IPS-20b (cell line): ENCODE measurements around the gene HIVEP1.

ENCODE experiments used
- H3K27ac ChIP-seq: one replicate; pipeline ENCODE4 v1.5.1; 2013; ENCODE audit warnings: low read length
- H3K27me3 ChIP-seq: 2 replicates; pipeline ENCODE4 v1.6.1; 2013; ENCODE audit warnings: mild to moderate bottlenecking, low read length, inconsistent platforms; ENCODE audit not compliant: insufficient read depth
- H3K36me3 ChIP-seq: 2 replicates; pipeline ENCODE4 v1.6.1; 2013; ENCODE audit warnings: low read depth, mild to moderate bottlenecking, inconsistent platforms, low read length, moderate library complexity; ENCODE audit not compliant: insufficient read depth
- H3K4me1 ChIP-seq: 2 replicates; pipeline ENCODE4 v1.6.1; 2013; ENCODE audit warnings: mild to moderate bottlenecking, control low read depth, inconsistent platforms, low read length, moderate library complexity; ENCODE audit not compliant: insufficient read depth
- H3K4me3 ChIP-seq: 2 replicates; pipeline ENCODE4 v1.5.1; 2013; ENCODE audit warnings: mild to moderate bottlenecking, low read length, inconsistent platforms
- H3K9ac ChIP-seq: 2 replicates; pipeline ENCODE4 v1.6.1; 2013; ENCODE audit warnings: low read depth, mild to moderate bottlenecking, inconsistent platforms, low read length, moderate library complexity
- H3K9me3 ChIP-seq: 2 replicates; pipeline ENCODE4 v1.6.1; 2013; ENCODE audit warnings: mild to moderate bottlenecking, low read depth, low read length, inconsistent platforms; ENCODE audit not compliant: insufficient read depth

Gene HIVEP1

DNA sequence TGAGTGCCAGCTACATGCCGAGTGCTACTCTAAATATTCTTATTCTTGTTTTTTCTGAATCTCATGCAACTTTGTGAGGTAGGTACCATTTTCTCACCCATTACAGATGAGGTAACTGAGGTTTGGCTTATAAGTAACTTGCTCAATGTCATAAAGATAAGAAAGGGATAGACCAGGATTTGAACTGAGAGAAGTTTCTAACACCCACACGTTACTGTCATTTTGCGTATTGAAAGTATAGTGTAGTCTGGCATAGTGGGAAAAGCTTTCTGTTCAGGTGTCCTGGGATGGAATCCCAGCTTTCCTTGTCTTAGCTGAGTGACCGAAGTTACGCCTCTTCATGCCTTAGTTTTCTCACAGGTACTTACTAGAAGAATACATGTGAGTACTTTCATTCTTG, 50.5 kb downstream of the HIVEP1 start:
- H3K4me3 ChIP-seq = no peak overlapping the region
- H3K9me3 ChIP-seq = no peaks in the 10 kb centered on the region
- H3K27ac ChIP-seq = no peak overlapping the region
- no peaks in the 10 kb centered on the region for H3K27me3 ChIP-seq
- H3K9ac ChIP-seq = no peak overlapping the region
- H3K4me1 ChIP-seq = peaks cover 18% of the 10 kb centered on the region; the same call in 1 of the 2 replicates
- no peaks in the 10 kb centered on the region for H3K36me3 ChIP-seq

GRCh38 chr6:12064131-12064530, 52.0 kb downstream of the HIVEP1 start:
- no peaks in the 10 kb centered on the region for H3K9me3 ChIP-seq
- no peak overlapping the region for H3K27ac ChIP-seq
- H3K36me3 ChIP-seq = no peaks in the 10 kb centered on the region
- peaks cover 18% of the 10 kb centered on the region; the same call in 1 of the 2 replicates for H3K4me1 ChIP-seq
- H3K27me3 ChIP-seq = no peaks in the 10 kb centered on the region
- no peak overlapping the region for H3K4me3 ChIP-seq
- no peak overlapping the region for H3K9ac ChIP-seq

DNA sequence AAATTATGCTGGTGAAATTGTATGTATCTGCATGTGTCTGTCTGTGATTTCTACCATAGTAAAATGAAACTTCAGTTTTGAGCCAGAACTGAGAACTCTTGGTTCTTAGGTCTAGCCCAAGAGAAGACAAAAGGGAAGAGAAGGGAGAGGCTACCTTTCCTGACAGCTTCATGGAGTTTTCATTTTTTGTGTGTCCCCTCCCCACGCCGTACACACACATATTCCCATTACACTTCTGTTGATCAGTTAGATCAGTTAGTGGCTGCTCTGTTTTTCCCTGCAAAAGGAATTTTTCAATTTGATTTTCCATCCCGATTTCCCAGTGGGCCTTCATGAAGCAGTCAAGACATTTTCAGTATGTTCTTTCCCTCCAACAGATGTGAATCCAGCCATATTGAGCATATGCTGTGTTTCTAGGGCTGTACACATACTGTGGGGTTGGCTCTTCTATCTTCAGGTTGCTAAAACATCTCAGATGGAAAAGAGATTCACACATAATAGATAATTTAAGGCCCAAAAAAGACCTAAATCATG, 52.5 kb downstream of the HIVEP1 start:
- Histone ChIP-seq H3K4me3 (no peak overlapping the region), H3K27me3 (no peaks in the 10 kb centered on the region)

GRCh38 chr6:12065321-12066140, 53.4 kb downstream of the HIVEP1 start:
- H3K4me1 ChIP-seq = peaks cover 12% of the 10 kb centered on the region; the same call in 1 of the 2 replicates
- no peak overlapping the region for H3K4me3 ChIP-seq

More for the DNA sequence above, 52.5 kb downstream of the HIVEP1 start:
- Histone ChIP-seq H3K9me3 (no peaks in the 10 kb centered on the region), H3K4me1 (peaks cover 18% of the 10 kb centered on the region; the same call in 1 of the 2 replicates), H3K9ac (no peak overlapping the region), H3K27ac (no peak overlapping the region), H3K36me3 (no peaks in the 10 kb centered on the region)

GRCh38 chr6:12066297-12066696, 54.2 kb downstream of the HIVEP1 start:
- H3K27ac ChIP-seq = no peak overlapping the region
- no peak overlapping the region for H3K9ac ChIP-seq

More at GRCh38 chr6:12065321-12066140, 53.4 kb downstream of the HIVEP1 start:
- Histone ChIP-seq H3K36me3 (no peaks in the 10 kb centered on the region), H3K9ac (no peak overlapping the region), H3K27ac (no peak overlapping the region), H3K9me3 (no peaks in the 10 kb centered on the region), H3K27me3 (no peaks in the 10 kb centered on the region)

DNA sequence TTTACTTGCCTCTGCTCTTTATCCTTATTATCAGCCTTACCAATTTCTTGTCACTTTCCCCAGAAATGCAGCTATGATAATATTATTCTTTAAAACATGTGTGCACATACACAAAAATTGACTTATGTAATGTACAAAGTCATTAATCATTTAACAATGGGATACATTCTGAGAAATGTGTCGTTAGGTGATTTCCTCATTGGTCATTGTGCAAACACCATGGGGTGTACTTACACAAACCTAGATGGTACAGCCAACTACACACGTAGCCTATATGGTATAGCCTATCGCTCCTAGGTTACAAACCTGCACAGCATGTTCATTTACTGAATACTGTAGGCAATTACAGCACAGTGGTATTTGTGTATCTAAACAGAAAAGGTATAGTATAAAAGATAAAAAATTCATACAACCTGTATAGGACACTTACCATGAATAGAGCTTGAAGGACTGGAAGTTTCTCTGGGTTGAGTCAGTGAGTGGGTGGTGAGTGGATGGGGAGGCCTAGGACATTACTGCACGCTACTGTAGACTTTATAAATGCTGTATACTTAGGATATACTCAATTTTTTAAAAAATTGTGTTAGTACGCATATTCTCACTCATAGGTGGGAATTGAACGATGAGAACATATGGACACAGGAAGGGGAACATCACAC, 56.9 kb downstream of the HIVEP1 start:
- Histone ChIP-seq H3K27ac (no peak overlapping the region), H3K4me1 (peaks cover 8% of the 10 kb centered on the region; the same call in 1 of the 2 replicates)

More at GRCh38 chr6:12066297-12066696, 54.2 kb downstream of the HIVEP1 start:
- Histone ChIP-seq H3K9me3 (no peaks in the 10 kb centered on the region), H3K4me3 (no peak overlapping the region), H3K36me3 (no peaks in the 10 kb centered on the region), H3K4me1 (peaks cover 10% of the 10 kb centered on the region; the same call in 1 of the 2 replicates), H3K27me3 (no peaks in the 10 kb centered on the region)

GRCh38 chr6:12069891-12070529, 57.9 kb downstream of the HIVEP1 start:
- no peak overlapping the region for H3K9ac ChIP-seq
- H3K4me3 ChIP-seq = no peak overlapping the region
- H3K27me3 ChIP-seq = no peaks in the 10 kb centered on the region
- H3K27ac ChIP-seq = no peak overlapping the region
- no peaks in the 10 kb centered on the region for H3K36me3 ChIP-seq
- H3K9me3 ChIP-seq = no peaks in the 10 kb centered on the region
- H3K4me1 ChIP-seq = peaks cover 8% of the 10 kb centered on the region; the same call in 1 of the 2 replicates

More for the DNA sequence above, 56.9 kb downstream of the HIVEP1 start:
- no peaks in the 10 kb centered on the region for H3K27me3 ChIP-seq
- H3K9me3 ChIP-seq = no peaks in the 10 kb centered on the region
- no peak overlapping the region for H3K9ac ChIP-seq
- no peak overlapping the region for H3K4me3 ChIP-seq
- no peaks in the 10 kb centered on the region for H3K36me3 ChIP-seq

DNA sequence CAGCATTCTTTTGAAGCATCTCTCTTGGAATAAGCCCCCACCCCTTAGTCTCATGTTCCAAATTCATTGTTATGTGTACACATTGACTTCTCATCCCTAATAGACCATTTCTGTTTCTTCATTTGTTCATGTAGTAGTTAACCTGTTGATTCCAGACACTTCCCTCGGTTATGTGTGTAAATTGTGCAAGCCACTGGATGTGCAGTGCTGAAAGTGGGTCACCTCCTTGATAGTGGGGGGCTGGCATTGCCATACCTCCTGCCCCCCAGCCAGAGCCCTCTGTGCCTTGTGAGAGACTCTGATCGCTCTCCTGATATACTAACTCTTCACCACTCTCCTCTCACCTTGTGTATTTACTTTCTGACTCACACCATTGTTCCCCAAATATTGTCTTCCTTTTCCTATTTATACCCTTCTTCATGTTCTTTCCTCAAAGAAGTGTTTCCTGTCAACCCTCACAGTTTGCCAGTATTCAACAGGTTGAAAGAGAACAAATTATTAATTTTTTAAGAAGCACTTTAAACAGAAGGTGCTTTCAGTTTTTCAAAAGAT, 59.0 kb downstream of the HIVEP1 start:
- Histone ChIP-seq H3K9ac (no peak overlapping the region), H3K9me3 (no peaks in the 10 kb centered on the region), H3K4me3 (no peak overlapping the region), H3K4me1 (peaks cover 4% of the 10 kb centered on the region; the same call in 1 of the 2 replicates), H3K27ac (no peak overlapping the region), H3K27me3 (no peaks in the 10 kb centered on the region), H3K36me3 (no peaks in the 10 kb centered on the region)

DNA sequence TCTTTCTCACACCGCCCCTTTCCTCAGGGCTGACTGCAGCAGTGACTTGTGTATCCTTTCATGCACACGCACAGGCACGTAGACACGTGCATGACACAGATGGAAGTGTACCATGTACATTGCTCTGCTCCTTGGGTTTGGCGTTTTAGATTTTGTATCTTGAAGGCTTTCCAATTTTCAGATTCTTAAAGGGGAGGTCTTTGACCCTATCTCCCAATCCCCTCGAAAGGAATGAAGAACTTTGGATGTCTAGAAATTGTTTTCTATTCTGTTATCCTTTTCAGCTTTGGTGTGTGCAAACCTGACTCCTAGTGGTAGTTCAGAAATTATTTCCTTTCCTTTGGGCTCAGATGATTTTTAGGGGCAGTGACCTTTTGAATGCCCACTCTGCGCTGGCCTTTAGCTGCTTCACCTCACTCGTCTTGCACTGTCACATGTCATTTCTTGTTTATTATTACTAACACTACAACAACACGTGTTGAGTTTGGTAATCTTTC, 63.0 kb downstream of the HIVEP1 start:
- Histone ChIP-seq H3K9me3 (no peaks in the 10 kb centered on the region), H3K36me3 (no peaks in the 10 kb centered on the region), H3K27ac (no peak overlapping the region), H3K4me1 (peaks cover 4% of the 10 kb centered on the region; the same call in 1 of the 2 replicates), H3K9ac (no peak overlapping the region), H3K27me3 (no peaks in the 10 kb centered on the region), H3K4me3 (no peak overlapping the region)

- Histone ChIP-seq H3K4me3 (no peak overlapping the region), H3K27ac (no peak overlapping the region), H3K36me3 (no peaks in the 10 kb centered on the region), H3K9ac (no peak overlapping the region), H3K27me3 (no peaks in the 10 kb centered on the region), H3K9me3 (no peaks in the 10 kb centered on the region), H3K4me1 (0 out of 2 replicates have a peak, but pooled peaks cover 5% of the 10 kb centered on the region)
Measured at GRCh38 chr6:12077021-12077710, 65.1 kb downstream of the HIVEP1 start.
